KMS-11 (cell line): Measurements from ENCODE around the gene CCDC117.
"Not testable (repeated sequence)": the region's sequence is repeated elsewhere in the genome, so short reads cannot be mapped to it uniquely, and the experiment has no call there.

ENCODE experiments used
- H2AFZ ChIP-seq: fragments of 200-600 bp; sonication (generic); 2 replicates; pipeline ENCODE4 v1.6.1; 2016; ENCODE audit warnings: antibody characterized with exemption, mixed run types, low read depth
- H3K27ac ChIP-seq: fragments of 200-600 bp; sonication (generic); 2 replicates; pipeline ENCODE4 v1.6.1; 2016; ENCODE audit warnings: mild to moderate bottlenecking, mixed run types
- H3K27me3 ChIP-seq: fragments of 200-600 bp; sonication (generic); 2 replicates; pipeline ENCODE4 v1.6.1; 2017; ENCODE audit warnings: mild to moderate bottlenecking, low read depth, mixed run types, moderate library complexity; ENCODE audit not compliant: insufficient read depth
- H3K36me3 ChIP-seq: fragments of 200-600 bp; sonication (generic); 2 replicates; pipeline ENCODE4 v1.6.1; 2017; ENCODE audit warnings: mild to moderate bottlenecking, mixed run types; ENCODE audit not compliant: insufficient read depth
- H3K4me1 ChIP-seq: fragments of 200-600 bp; sonication (generic); 2 replicates; pipeline ENCODE4 v1.6.1; 2016; ENCODE audit warnings: mild to moderate bottlenecking, low read depth, mixed run types; ENCODE audit not compliant: poor library complexity, severe bottlenecking
- H3K4me2 ChIP-seq: fragments of 200-600 bp; sonication (generic); 2 replicates; pipeline ENCODE4 v1.7.0; 2016; ENCODE audit warnings: mild to moderate bottlenecking, mixed run types
- H3K4me3 ChIP-seq: fragments of 200-600 bp; sonication (generic); IDR thresholded peaks from 2 replicates; pipeline ENCODE4 v1.6.1; 2017; ENCODE audit warnings: low read depth, low read length, mixed read lengths; ENCODE audit not compliant: insufficient read depth
- H3K79me2 ChIP-seq: fragments of 200-600 bp; sonication (generic); 2 replicates; pipeline ENCODE4 v1.6.1; 2016; ENCODE audit warnings: low read depth, mixed run types; ENCODE audit not compliant: insufficient read depth
- H3K9ac ChIP-seq: fragments of 200-600 bp; sonication (generic); 2 replicates; pipeline ENCODE4 v1.6.1; 2016; ENCODE audit warnings: mild to moderate bottlenecking, mixed run types
- H4K20me1 ChIP-seq: fragments of 200-600 bp; sonication (generic); 2 replicates; pipeline ENCODE4 v1.6.1; 2016; ENCODE audit warnings: mild to moderate bottlenecking, mixed run types; ENCODE audit not compliant: insufficient read depth
- CTCF ChIP-seq: fragments of 200-600 bp; sonication (generic); conservative IDR thresholded peaks from 2 replicates; pipeline ENCODE4 v1.6.1; 2017; ENCODE audit warnings: low read depth, mild to moderate bottlenecking, antibody characterized with exemption, low read length, moderate library complexity, mixed read lengths

Gene CCDC117

GRCh38 chr22:28734393-28734792 is 38.1 kb upstream of the CCDC117 start:
- peaks cover 12% of the 10 kb centered on the region; the same call in 1 of the 2 replicates for H3K79me2 ChIP-seq
- no peak for TF ChIP-seq CTCF

GRCh38 chr22:28736301-28737155 is 36.0 kb upstream of the CCDC117 start:
- Histone ChIP-seq H3K27me3 (no peaks in the 10 kb centered on the region), H3K27ac (no peak overlapping the region)

More at GRCh38 chr22:28734393-28734792, 38.1 kb upstream of the CCDC117 start:
- Histone ChIP-seq H3K4me1 (peaks cover 12% of the 10 kb centered on the region), H4K20me1 (no peaks in the 10 kb centered on the region), H3K4me2 (no peak overlapping the region), H3K4me3 (no peak overlapping the region), H3K27ac (no peak overlapping the region), H3K36me3 (no peaks in the 10 kb centered on the region), H2AFZ (no peak overlapping the region), H3K9ac (no peak overlapping the region), H3K27me3 (no peaks in the 10 kb centered on the region)

GRCh38 chr22:28737701-28738100 is 34.8 kb upstream of the CCDC117 start:
- H3K36me3 ChIP-seq: no peaks in the 10 kb centered on the region
- H3K27ac ChIP-seq: no peak overlapping the region
- no peak overlapping the region for H3K4me3 ChIP-seq
- peaks cover 20% of the 10 kb centered on the region; the same call in 1 of the 2 replicates for H3K79me2 ChIP-seq
- H3K27me3 ChIP-seq: no peaks in the 10 kb centered on the region
- TF ChIP-seq CTCF: no peak
- peaks cover 23% of the 10 kb centered on the region for H3K4me1 ChIP-seq
- no peak overlapping the region for H2AFZ ChIP-seq
- no peak overlapping the region for H3K4me2 ChIP-seq
- H3K9ac ChIP-seq: no peak overlapping the region
- no peaks in the 10 kb centered on the region for H4K20me1 ChIP-seq

More at GRCh38 chr22:28736301-28737155, 36.0 kb upstream of the CCDC117 start:
- H3K4me3 ChIP-seq: no peak overlapping the region
- H3K4me1 ChIP-seq: peaks cover 23% of the 10 kb centered on the region
- H4K20me1 ChIP-seq: no peaks in the 10 kb centered on the region
- H3K9ac ChIP-seq: no peak overlapping the region
- H3K79me2 ChIP-seq: peaks cover 20% of the 10 kb centered on the region; the same call in 1 of the 2 replicates
- TF ChIP-seq CTCF: no peak
- no peak overlapping the region for H2AFZ ChIP-seq
- H3K36me3 ChIP-seq: no peaks in the 10 kb centered on the region
- no peak overlapping the region for H3K4me2 ChIP-seq

- not testable (repeated sequence) for H4K20me1 ChIP-seq, H2AFZ ChIP-seq, H3K27ac ChIP-seq, H3K4me2 ChIP-seq, H3K27me3 ChIP-seq, H3K4me3 ChIP-seq, H3K9ac ChIP-seq, H3K36me3 ChIP-seq
- H3K79me2 ChIP-seq: peaks cover 20% of the 10 kb centered on the region; the same call in 1 of the 2 replicates
- peaks cover 32% of the 10 kb centered on the region for H3K4me1 ChIP-seq
Measured at GRCh38 chr22:28738876-28739275, 33.6 kb upstream of the CCDC117 start.
